GM10266 (cell line): ENCODE measurements around the gene A3GALT2.
"Not testable (repeated sequence)": the region's sequence is repeated elsewhere in the genome, so short reads cannot be mapped to it uniquely, and the experiment has no call there.

Source experiments
- DNase-seq: peaks from one replicate; pipeline ENCODE4 v3.0.0; 2012; ENCODE audit errors: extremely low spot score
- TF ChIP-seq, protein P1 (sequence below): IDR thresholded peaks from 2 replicates; pipeline ENCODE4 v1.5.1; 2012; ENCODE audit warnings: mild to moderate bottlenecking, low read depth; ENCODE audit not compliant: control insufficient read depth, insufficient read depth; ENCODE audit errors: missing control alignments

A3GALT2 gene

DNA sequence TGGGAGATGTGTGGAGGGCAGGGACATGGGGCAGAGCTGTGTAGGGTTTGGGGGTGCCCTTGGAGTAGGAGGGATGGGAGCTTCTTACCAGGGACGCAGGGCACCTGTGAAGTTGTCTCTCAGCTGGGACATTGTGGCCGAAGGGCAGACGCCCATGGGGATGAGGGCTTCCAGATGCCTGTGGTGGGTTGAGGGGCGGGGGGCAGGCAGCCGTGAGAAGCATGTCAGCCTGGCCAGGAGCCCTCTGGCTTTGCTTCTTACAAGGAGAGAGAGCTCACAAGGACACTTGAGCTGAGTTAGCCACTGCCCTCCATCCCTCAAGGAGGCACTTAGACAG lies 8.5 kb downstream of the A3GALT2 start:
- TF ChIP-seq, protein P1, sequence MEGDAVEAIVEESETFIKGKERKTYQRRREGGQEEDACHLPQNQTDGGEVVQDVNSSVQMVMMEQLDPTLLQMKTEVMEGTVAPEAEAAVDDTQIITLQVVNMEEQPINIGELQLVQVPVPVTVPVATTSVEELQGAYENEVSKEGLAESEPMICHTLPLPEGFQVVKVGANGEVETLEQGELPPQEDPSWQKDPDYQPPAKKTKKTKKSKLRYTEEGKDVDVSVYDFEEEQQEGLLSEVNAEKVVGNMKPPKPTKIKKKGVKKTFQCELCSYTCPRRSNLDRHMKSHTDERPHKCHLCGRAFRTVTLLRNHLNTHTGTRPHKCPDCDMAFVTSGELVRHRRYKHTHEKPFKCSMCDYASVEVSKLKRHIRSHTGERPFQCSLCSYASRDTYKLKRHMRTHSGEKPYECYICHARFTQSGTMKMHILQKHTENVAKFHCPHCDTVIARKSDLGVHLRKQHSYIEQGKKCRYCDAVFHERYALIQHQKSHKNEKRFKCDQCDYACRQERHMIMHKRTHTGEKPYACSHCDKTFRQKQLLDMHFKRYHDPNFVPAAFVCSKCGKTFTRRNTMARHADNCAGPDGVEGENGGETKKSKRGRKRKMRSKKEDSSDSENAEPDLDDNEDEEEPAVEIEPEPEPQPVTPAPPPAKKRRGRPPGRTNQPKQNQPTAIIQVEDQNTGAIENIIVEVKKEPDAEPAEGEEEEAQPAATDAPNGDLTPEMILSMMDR: no peak
- DNase-seq: no peak

DNA sequence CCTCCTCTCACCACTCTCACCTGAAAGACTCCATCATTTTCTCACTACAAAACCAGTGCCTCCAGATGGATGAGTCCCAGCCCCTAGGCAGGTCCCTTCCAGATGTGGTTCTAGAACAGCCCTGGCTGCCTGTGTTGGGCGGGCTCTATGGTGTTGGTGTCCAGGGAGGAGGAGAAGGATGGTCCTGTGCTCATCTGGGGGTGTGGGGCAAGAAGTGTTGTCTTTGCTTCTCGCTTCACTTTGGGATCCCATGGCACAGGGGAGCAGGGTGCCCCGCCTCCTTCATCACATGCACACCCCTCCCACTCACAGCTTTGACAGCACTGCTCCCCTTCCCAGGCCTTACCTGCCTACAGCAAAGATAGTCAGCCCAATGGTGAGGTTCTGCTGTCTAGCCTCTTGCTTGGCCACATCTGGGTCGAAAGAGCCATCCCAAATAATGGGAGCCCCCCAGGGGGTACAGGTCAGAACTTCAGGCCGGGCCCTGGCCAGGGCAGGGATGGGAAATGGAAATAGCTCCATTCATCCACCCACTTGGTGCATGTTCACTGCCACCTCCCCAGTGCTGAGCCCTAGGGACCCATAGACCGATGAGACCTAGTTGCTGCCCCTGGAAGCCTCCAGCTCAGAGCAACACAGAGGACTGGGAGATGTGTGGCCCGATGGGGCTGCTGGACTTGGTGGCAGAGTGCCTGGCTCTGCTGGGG lies 9.0 kb downstream of the A3GALT2 start:
- DNase-seq: no peak
- TF ChIP-seq, protein P1: no peak

DNA sequence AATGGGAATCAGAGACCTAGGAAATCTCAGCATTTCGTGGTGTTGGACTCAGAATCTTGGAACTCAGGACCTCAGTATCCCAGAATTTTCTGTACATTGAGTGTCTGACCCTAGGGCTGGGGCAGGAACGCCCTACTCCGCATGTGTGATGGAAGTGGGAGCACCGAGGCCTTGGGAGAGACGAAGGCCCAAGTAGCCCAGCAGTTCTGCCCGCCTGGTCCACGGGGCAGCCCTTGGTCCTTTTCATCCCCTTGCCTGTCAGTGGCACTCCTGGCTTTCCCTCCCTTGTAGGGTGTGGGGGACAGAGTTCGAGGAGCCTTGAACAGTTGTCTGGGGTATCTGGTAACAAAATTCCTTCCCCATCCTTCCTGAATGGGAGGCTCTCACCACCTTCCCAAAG lies 10.2 kb downstream of the A3GALT2 start:
- TF ChIP-seq, protein P1: no peak
- no peak for DNase-seq

DNA sequence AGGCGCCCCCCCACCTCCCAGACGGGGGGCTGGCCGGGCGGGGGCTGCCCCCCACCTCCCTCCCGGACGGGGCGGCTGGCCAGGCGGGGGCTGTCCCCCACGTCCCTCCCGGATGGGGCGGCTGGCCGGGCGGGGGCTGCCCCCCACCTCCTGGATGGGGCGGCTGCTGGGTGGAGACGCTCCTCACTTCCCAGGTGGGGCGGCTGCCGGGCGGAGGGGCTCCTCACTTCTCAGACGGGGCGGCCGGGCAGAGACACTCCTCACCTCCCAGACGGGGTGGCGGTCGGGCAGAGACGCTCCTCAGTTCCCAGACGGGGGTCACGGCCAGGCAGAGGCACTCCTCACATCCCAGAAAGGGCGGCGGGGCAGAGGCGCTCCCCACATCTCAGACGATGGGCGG lies 11.5 kb downstream of the A3GALT2 start:
- not testable (repeated sequence) for DNase-seq

DNA sequence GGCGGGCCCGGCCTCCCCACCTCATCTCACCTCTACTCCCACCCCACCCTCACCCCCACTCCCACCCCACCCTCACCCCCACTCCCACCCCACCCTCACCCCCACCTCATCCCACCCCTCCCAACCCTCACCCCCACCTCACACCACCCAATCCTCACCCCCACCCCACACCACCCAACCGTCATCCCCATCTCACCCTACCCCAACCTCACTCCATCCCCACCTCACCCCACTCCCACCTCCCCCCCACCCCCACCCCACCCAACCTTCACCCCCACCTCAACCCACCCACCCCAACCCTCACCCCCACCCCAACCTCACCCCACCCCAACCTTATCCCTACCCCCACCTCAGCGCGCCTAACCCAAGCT lies 13.4 kb downstream of the A3GALT2 start:
- TF ChIP-seq, protein P1: no peak
- DNase-seq: no peak

DNA sequence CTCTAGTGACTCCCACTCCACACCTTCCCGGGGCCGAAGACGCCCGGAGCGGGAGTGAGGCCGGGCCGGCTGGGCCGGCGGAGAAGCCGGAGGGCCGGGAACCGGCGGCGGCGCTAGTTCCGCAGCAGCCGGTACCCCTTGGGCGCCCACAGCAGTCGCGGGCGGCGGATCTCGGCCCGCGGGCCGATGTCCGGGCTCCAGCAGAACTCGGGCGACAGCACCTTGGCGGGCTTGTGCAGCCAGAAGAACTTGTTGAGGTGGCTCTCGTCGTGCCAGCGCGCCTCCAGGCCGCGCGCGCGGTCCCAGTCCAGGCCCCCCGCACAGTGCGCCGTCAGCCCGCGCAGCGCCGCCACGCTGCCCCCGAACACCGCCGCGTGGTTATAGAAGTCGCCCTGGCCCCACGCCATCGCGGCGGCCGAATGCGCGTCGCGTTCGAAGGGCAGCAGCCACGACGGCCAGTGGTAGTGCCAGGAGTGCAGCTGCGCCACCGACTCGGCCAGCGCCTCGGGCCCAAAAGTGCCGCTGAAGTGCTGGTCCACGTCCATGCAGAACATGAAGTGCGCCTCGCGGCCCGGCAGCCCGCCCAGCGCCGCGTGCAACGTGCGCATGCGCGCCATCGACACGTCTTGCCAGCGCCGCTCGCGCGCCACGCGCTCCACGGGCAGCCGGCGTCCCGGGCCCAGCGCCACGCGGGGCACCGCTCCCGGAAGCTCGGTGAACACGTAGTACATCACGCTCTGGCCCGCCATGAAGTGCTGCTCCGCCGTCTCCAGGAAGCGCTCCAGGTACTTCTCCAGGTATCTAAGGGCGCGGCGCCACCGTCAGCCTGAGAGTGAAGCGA lies 14.0 kb downstream of the A3GALT2 start:
- DNase-seq: no peak
- TF ChIP-seq, protein P1: no peak

DNA sequence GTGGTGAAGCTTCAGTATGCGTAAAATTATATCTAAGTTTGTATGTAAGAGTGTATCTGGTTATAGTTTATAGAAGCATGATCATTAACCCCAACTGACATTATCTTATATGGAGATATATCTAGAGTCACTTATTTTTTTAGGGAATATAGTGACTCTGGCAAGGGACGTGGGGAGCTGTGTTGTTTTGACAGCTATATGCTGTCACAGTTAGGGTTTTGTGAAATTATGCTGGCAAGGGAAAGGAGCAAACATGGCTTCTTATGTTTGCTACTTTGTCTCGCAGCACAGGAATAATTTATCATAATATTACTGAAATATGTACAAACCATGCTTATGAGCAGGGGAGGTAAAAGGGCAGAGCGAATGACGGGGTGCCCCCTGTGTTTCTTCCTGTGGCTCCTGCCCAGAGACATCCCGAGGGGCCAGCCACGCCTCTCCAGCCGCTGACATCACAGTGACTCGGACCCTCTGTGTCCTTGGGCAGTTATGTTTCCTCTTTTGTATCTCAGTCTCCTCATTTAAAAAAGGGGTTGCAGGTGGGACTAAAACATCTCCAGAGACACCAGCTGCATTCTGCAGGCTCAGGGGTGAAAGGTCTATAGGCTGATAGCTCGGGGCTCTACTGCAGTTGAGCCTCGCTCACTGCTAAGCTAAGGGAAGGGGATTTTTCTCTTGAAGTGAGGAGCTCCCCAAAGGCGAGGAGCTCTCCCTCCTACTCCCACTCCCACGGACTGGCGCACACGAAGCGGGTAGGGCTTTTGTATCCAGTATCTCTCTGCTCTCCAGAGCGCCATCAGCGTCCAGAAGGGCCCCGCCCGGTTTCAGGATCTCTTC lies 14.9 kb downstream of the A3GALT2 start:
- DNase-seq: no peak
- TF ChIP-seq, protein P1: no peak
